SIG-M5 treated with dmso at 0.1 percent for 504 hours (cell line): ENCODE results near the gene F8.
A peak's percentile ranks its signal among the peaks of the same experiment; 100 is the strongest.

Experiments used
- DNase-seq: peaks from one replicate; lab custom pipeline; 2025; ENCODE audit not compliant: unreplicated experiment; lab: John Stamatoyannopoulos, UW

F8 gene

DNA sequence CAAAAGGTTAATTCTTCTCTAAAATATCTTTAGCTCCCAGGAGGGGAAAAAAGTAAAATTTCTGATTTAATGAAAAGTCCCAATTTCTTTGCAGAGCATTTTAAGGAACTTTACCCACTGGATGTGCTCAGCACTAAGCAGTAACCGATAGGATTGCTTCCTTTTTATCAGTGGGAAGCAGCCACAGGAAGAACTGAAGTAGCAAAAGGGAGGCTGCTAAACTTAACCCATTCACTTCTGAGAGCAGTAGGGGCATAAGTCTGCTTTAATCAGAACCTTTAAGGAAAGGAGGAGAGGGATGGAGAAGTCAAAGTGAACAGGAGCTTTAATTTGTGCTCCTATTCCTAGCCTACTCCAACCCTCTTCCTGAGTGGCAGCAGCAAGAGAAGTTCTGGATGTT is at the start of gene F8:
Gene F8, minus strand, starts transcription at position 139 of the 400 bp plus-strand sequence. CDS start 171 bp downstream, outside the sequence.
- DNase-seq, result no peak

DNA sequence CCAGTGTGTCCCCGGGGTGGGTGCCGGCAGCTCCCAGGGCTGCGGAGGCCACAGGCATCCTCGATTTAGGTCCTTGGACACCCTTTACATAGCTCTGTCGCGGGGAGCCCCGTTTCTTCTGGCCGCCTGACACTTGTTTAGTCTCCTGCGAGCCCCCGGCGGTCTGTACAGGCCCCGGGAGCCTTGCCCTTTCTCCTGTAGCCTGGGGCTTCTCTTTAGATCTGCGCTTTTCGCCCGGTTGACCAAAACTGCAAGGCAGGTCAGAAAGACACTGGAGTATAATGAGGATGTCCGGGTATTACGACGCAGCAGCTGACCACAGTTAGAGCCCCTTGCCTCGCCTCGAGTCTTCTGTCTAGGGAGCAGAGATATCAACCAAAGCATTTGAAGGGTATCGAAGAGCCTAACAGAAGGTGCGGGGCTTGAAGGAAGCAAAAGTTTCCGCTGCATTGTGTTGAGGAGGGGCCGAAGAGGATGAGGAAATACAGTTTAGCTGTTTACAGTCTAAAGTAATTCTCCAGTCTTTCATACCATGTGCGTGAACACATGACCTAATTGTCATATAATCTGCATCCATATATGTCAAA is 49.3 kb upstream of the F8 start:
- no peak for DNase-seq

DNA sequence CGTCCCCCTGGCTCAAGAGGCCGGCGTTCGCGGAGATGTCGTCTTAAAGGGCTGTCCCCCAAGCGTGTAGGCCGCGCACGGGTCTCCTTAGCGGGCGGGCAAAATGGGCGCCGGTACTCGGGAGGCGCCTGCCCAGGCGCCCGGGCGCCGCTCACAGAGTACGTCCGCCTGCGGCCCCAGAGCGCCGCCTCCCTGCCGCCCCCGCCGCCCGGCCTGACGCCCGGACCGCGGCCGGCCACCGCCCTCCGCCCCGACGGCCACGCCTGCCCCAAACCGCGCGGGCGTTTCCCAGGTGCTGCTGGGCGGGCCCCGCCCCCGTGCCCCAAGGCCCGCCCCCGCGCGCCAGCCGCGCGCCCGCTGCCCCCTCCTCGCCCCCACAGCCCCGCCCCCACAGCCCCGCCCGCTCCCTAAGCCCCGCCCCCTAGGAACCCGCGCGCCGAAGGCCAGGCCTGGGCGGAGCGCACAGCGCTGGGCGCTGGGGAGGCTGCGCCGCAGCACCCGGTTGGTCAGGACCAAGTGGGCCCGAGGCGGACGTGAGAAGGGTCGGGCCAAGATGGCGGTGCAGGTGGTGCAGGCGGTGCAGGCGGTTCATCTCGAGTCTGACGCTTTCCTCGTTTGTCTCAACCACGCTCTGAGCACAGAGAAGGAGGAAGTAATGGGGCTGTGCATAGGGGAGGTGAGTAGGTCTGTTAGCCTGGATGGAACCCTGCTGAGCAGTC is 48.6 kb upstream of the F8 start, which contains the start of the genes BRCC3, CMC4 and MTCP1:
Gene BRCC3, plus strand, starts transcription at position 534 of the 719 bp plus-strand sequence. Its CDS starts 20 bp downstream, at position 554.
Gene CMC4, minus strand, starts transcription at position 162 of the 719 bp plus-strand sequence. CDS start 7,113 bp downstream, outside the sequence.
Gene MTCP1, minus strand, starts transcription at position 162 of the 719 bp plus-strand sequence. CDS start 5,126 bp downstream, outside the sequence.
- peak; percentile 75 for DNase-seq

DNA sequence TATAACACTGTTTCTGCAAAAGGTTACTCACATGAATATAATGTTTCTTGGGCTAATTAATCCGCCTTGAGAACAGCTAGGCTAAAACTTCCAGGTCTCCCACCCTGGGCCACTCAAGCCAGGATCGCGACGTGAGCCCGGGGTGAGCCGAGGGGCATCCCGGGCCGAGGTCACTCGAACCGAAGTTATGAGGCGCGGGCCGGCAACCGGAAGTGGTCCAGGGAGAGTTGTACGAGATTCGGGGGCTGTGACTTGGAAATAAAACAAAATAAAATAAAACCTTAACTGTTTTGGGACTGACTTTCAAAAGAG is 48.1 kb upstream of the F8 start:
- no peak for DNase-seq

GRCh38 chrX:155070038-155070437 is 47.5 kb upstream of the F8 start:
- DNase-seq, result no peak

DNA sequence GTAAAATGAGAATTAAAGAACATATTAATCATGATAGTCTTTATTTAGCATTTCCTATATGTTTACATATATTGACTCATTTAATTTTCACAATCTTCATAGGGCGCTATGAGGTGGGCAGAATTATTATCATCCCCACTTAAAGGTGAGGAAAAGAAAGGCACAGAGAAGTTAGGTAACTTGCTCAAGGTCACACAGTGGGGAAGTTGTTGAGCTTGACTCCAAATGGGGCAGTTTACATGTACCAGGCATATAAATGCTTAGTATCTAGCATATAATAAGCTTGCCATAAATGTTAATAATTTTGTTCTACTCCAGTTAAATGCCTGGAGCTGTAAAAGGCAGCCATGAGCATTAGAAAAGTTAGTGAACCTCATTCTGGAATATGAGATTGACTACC is 46.9 kb upstream of the F8 start:
- DNase-seq, result no peak

DNA sequence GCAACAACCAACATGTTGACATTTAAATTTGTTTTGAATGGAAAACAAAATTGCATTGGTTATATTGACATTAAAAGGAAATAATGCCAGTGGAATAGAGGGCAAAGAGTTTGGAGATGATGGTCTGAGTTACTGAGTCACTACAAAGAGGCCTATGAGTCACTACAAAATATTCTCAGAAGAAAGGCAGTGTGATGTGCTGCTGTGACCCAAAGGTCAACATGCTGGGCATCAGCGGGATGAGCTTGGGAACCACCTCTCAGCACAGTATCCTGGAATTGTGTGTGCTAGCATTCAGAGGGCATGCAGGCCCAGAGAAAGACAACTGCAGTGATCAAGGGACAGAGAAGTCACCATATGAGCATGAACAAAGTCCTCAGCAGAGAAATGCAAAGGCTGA is 45.6 kb upstream of the F8 start:
- no peak for DNase-seq

GRCh38 chrX:155065035-155065734 is 42.7 kb upstream of the F8 start:
- DNase-seq, result no peak

GRCh38 chrX:155061760-155062159 is 39.2 kb upstream of the F8 start:
- no peak for DNase-seq

- DNase-seq, result no peak
Measured at GRCh38 chrX:155056877-155057792, 34.6 kb upstream of the F8 start.

GRCh38 chrX:155056471-155056870 is 33.9 kb upstream of the F8 start:
- no peak for DNase-seq

GRCh38 chrX:155055494-155055893 is 33.0 kb upstream of the F8 start:
- no peak for DNase-seq

DNA sequence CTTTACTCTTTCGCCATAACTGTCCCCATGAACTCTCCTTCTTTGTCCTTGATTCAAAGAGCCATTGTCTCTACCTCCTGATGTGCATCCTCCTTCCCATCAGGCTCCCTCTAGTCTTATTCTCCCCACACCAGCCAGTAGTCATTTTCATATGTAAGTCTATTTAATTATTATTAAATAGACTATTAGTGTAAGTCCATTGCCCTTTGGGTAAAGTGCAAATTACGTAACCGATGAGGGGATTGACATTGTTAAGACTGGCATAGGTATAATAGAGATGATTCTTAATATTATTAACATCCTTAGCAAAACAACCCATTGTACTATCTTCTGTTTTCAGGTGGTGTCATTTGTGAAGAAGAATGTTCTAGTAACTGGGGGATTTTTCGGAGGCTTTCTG is 31.7 kb upstream of the F8 start:
- DNase-seq, result no peak

- DNase-seq, result no peak
Measured at GRCh38 chrX:155053656-155054055, 31.1 kb upstream of the F8 start.

GRCh38 chrX:155052738-155053498 is 30.4 kb upstream of the F8 start:
- DNase-seq, result no peak

GRCh38 chrX:155048977-155049619 is 26.6 kb upstream of the F8 start:
- peak; percentile 56 for DNase-seq

DNA sequence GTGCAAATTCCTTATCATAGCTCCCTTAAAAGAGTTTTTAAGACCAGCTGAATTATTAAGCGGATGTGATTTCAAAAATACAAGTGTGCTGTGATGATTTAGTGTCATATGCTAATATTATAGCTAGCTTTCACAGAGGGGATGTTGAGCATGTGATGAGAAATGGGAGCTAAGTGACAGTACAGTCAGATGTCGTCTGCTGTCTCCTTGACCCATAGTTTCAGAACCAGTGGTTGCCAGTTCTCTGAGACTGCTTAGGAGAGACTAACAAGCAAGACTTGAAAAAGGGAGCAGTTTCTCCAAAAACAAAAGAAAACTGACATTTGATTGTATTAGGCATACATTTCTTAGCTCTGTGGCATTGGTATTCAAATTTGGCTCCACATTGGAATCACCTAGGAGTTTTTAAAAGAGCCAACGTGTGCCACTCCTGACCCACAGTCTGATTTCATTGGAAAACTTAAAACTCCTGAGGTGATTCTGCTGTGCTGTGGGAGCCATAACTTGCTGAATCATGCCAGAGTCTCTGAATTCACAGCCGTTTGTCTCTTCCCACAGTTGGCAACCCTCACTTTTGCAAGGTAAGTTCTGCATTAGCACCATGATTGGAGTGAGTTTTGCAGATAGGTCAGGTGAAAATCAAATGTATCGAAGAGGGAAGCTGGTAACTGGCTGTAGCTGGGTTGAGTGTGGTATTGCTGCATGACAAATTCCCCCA is 24.4 kb upstream of the F8 start:
- DNase-seq, result no peak

DNA sequence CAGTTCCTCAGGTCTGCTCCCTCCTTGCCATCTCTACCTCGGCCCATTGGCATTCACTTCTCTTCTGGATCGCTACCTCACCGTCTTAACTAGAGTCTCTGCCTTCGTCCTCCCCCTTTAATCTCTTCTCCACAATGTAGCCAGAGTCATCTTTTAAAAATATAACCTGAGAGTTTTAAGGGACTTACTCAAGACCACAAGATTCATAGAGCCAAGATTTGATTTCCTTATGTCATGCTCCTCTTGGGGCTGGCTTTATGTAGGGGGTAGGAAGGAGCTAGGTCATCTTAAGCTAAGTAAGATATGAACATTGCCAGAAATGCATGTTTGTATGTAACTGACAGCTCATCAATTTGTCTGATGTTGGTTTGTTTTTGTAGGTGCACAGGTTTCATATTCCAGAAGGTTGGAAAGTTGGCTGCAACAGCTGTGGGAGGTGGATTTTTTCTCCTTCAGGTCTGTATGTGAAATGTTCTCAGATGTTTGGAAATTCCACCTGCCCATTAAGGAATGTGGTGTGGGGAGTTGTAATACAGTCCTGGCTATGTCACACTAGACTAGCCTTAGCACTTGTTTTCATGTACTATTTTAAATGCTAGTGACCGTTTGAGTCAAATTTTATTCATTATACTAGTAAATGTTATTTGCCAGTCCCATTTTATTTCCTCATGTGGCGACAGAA is 23.7 kb upstream of the F8 start:
- no peak for DNase-seq

DNA sequence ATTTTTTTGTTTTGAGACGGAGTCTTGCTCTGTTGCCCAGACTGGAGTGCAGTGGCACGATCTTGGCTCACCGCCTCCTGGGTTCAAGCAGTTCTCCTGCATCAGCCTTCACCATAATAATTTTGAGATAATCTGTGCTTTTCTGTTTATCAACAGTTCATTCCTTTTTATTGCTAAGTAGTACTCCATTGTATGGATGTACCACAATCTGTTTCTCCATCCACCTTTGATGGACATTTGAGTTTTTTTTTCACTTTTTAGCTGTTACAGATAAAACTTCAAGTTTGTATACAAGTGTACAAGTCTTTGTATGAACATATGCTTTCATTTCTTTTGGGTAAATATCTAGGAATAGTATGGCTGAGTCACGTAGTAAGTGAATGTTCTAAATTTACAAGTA is 13.2 kb upstream of the F8 start:
- no peak for DNase-seq
